NCI-H82 (cell line): ENCODE measurements around the gene SFMBT2.

Source experiments
- DNase-seq: peaks from one replicate; lab custom pipeline; 2025; lab: John Stamatoyannopoulos, UW

The SFMBT2 gene

GRCh38 chr10:7425691-7426090 is 14.9 kb upstream of the SFMBT2 start:
- no peak for DNase-seq

- no peak for DNase-seq
Observed at GRCh38 chr10:7424919-7425318, 14.1 kb upstream of the SFMBT2 start.

GRCh38 chr10:7424315-7424714 is 13.5 kb upstream of the SFMBT2 start:
- DNase-seq = no peak

GRCh38 chr10:7423521-7423920 is 12.7 kb upstream of the SFMBT2 start:
- no peak for DNase-seq

GRCh38 chr10:7421526-7421925 is 10.7 kb upstream of the SFMBT2 start:
- DNase-seq = no peak

GRCh38 chr10:7419998-7420397 is 9.2 kb upstream of the SFMBT2 start:
- DNase-seq = no peak

- no peak for DNase-seq
Observed at GRCh38 chr10:7417807-7418206, 7.0 kb upstream of the SFMBT2 start.

GRCh38 chr10:7417103-7417623 is 6.3 kb upstream of the SFMBT2 start:
- DNase-seq = no peak

GRCh38 chr10:7414766-7415165 is 3.9 kb upstream of the SFMBT2 start:
- DNase-seq = no peak

- no peak for DNase-seq
Observed at GRCh38 chr10:7412928-7413282, 2.1 kb upstream of the SFMBT2 start.

GRCh38 chr10:7412237-7412927 is 1.5 kb upstream of the SFMBT2 start:
- peak; percentile 39 for DNase-seq

GRCh38 chr10:7411671-7412128 is 866 bp upstream of the SFMBT2 start:
- DNase-seq = no peak

GRCh38 chr10:7410301-7410861 is 453 bp downstream of the SFMBT2 start:
- DNase-seq = peak; percentile 22

- DNase-seq = no peak
Observed at GRCh38 chr10:7409732-7410168, 1.1 kb downstream of the SFMBT2 start.

GRCh38 chr10:7409045-7409731 is 1.6 kb downstream of the SFMBT2 start:
- no peak for DNase-seq

GRCh38 chr10:7408291-7409044 is 2.4 kb downstream of the SFMBT2 start:
- peak; percentile 27 for DNase-seq

- DNase-seq = no peak
Observed at GRCh38 chr10:7407368-7408290, 3.2 kb downstream of the SFMBT2 start.

- no peak for DNase-seq
Observed at GRCh38 chr10:7406712-7407333, 4.0 kb downstream of the SFMBT2 start.

- no peak for DNase-seq
Observed at GRCh38 chr10:7405637-7406036, 5.2 kb downstream of the SFMBT2 start.

- no peak for DNase-seq
Observed at GRCh38 chr10:7403620-7404019, 7.2 kb downstream of the SFMBT2 start.

GRCh38 chr10:7401782-7402181 is 9.1 kb downstream of the SFMBT2 start:
- no peak for DNase-seq
